K562 (cell line): ENCODE measurements around the gene ACOD1. TPM values are rescaled to one million over a fixed set of nuclear protein-coding genes. Genes with fewer than 3 reads are reported as not detected.

Experiments used
- ARHGAP35 ChIP-seq: fragments of 450-650 bp; IDR thresholded peaks from 2 replicates; pipeline ENCODE4 v1.6.1; 2018; ENCODE audit not compliant: partially characterized antibody
- CTCFL ChIP-seq: IDR thresholded peaks from 2 replicates; pipeline ENCODE4 v1.6.1; 2011; ENCODE audit warnings: borderline replicate concordance, low read depth, mild to moderate bottlenecking, moderate library complexity, low read length; ENCODE audit not compliant: insufficient read depth, poor library complexity, severe bottlenecking
- ELF1 ChIP-seq: fragments of 200-800 bp; sonication (Bioruptor generic); IDR thresholded peaks from 2 replicates; pipeline ENCODE4 v1.6.1; 2016; ENCODE audit warnings: missing genetic modification characterization, missing compliant biosample characterization
- ETV1 ChIP-seq: fragments of 450-650 bp; conservative IDR thresholded peaks from 2 replicates; pipeline ENCODE4 v1.6.1; 2016; ENCODE audit warnings: missing genetic modification characterization, control low read depth, low read depth, missing compliant biosample characterization
- FOXK2 ChIP-seq, 2 experiments: fragments of 450-650 bp; IDR thresholded peaks in 1 of 2; conservative IDR thresholded peaks in 1 of 2; 2 replicates each; pipeline ENCODE4 v1.6.1; 2016; ENCODE audit warnings: low read depth in 2 of 2, mild to moderate bottlenecking in 1 of 2
- HMG20A ChIP-seq: fragments of 450-650 bp; formaldehyde crosslinking; conservative IDR thresholded peaks from 2 replicates; pipeline ENCODE4 v1.4.0; 2020; ENCODE audit warnings: mild to moderate bottlenecking, mixed read lengths
- JUND ChIP-seq, 2 experiments: IDR thresholded peaks; 2 replicates in 1 of 2; 3 replicates in 1 of 2; pipeline ENCODE4 v1.6.1; 2011; ENCODE audit warnings: borderline replicate concordance in 2 of 2, low read depth in 2 of 2, low read length in 2 of 2, improper control_type of control experiment in 1 of 2, missing biosample characterization in 1 of 2, missing genetic modification characterization in 1 of 2, missing genetic modification reagents in 1 of 2
- MAZ ChIP-seq, 2 experiments: fragments of 450-650 bp in 1 of 2; sonication (generic) in 1 of 2; formaldehyde crosslinking; IDR thresholded peaks in 1 of 2; conservative IDR thresholded peaks in 1 of 2; 2 replicates each; pipeline versions ENCODE4 v1.4.0 to v1.5.0; 2020; ENCODE audit warnings: mild to moderate bottlenecking in 1 of 2, missing genetic modification reagents in 1 of 2
- MEIS2 ChIP-seq: fragments of 450-650 bp; IDR thresholded peaks from 2 replicates; pipeline ENCODE4 v1.6.1; 2014; ENCODE audit warnings: mild to moderate bottlenecking; ENCODE audit not compliant: partially characterized antibody
- MNT ChIP-seq, 2 experiments: fragments of 450-650 bp; conservative IDR thresholded peaks; 2 replicates each; pipeline ENCODE4 v1.6.1; 2017; ENCODE audit warnings: mild to moderate bottlenecking in 2 of 2, moderate library complexity in 2 of 2
- NFIC ChIP-seq: fragments of 450-650 bp; IDR thresholded peaks from 2 replicates; pipeline ENCODE4 v1.6.1; 2017; ENCODE audit warnings: mild to moderate bottlenecking, inconsistent platforms
- SUPT5H ChIP-seq: fragments of 450-650 bp; IDR thresholded peaks from 2 replicates; pipeline ENCODE4 v1.6.1; 2016
- TAF15 ChIP-seq: fragments of 200-400 bp; formaldehyde crosslinking; IDR thresholded peaks from 2 replicates; pipeline ENCODE4 v1.6.1; 2017; ENCODE audit warnings: mild to moderate bottlenecking, low read depth, low read length, moderate library complexity
- ZBTB1 ChIP-seq: sonication (generic); formaldehyde crosslinking; IDR thresholded peaks from 2 replicates; pipeline ENCODE4 v1.8.1; 2023; ENCODE audit warnings: missing genetic modification reagents, low read depth, mild to moderate bottlenecking, borderline replicate concordance
- ZNF395 ChIP-seq: fragments of 200-800 bp; sonication (Bioruptor generic); IDR thresholded peaks from 2 replicates; pipeline ENCODE4 v1.6.1; 2017; ENCODE audit warnings: missing genetic modification characterization, missing compliant biosample characterization
- polyA plus RNA-seq, 8 experiments: library from polyadenylated mRNA; depleted of rRNA in 4 of 8; stranded (reverse) in 5 of 8; unstranded in 3 of 8; fragments of >200 nt; fragmentation: Nextera tagmentation in 2 of 8; fragmentation: Illumina TruSeq in 1 of 8; extraction: Ambion mirVana in 2 of 8; extraction: Trizol in 1 of 8; gene quantifications; 2 replicates each; pipeline versions ENCODE4 v1.2.1 to v1.2.3, GENCODE V29; 2011 to 2014; ENCODE audit warnings: inconsistent platforms in 1 of 8, missing spikeins in 1 of 8
- total RNA-seq, 7 experiments: library from RNA; depleted of rRNA in 6 of 7; stranded (reverse); fragments of >200 nt in 6 of 7; fragmentation: Illumina TruSeq in 2 of 7; extraction: Trizol in 2 of 7; gene quantifications; 2 replicates each; pipeline versions ENCODE4 v1.2.1 to v1.2.3, GENCODE V29; 2011 to 2021; ENCODE audit warnings: low replicate concordance in 1 of 7
- TF ChIP-seq, protein P1 (sequence below): fragments of 450-650 bp; IDR thresholded peaks from 2 replicates; pipeline ENCODE4 v1.7.1; 2018; ENCODE audit warnings: mild to moderate bottlenecking, low read depth; ENCODE audit not compliant: partially characterized antibody

ACOD1 gene
- total and polyA plus RNA-seq, 9 of the 15 experiments (the other 6 are each of a cell fraction or from before 2014, with no cell fraction given) = not detected

DNA sequence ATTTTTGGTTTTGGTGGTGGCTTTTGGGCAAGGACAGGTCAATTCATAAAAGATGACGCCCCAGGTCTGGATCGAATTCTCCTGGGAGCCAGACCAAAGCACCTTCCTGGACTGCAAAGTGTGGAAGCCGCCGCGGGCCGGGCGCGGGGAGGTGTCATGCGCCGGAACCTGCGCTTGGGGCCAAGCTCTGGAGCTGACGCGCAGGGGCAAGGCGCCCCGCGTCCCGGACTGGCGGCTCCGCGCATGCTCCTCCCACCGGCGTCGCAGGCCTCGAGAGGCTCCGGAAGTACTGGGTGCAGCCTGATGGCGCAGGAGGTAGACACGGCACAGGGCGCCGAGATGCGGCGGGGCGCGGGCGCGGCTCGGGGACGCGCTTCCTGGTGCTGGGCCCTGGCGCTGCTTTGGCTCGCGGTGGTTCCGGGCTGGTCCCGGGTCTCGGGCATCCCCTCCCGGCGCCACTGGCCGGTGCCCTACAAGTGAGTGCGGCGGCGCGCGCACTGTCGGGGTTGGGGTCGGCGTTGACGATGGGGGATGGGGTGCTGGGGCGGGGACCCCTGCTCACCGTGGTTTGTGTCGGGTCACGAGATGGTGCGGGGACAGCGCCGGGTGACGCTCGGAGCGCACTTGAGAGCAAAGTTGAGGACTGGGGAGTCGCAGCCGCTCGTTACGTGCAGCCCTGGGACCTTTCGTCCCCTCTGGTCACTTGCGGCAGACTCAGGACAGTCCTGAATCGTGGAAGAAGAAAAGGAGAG lies 43.7 kb downstream of the ACOD1 start, which contains the start of gene CLN5 (continued):
- TF ChIP-seq CTCFL (peak; percentile 11), JUND (IDR thresholded peaks at IDR 0.05; ENCODE audit: borderline replicate concordance, low read depth, low read length) (no peak), JUND (tag; IDR thresholded peaks at IDR 0.05; ENCODE audit: borderline replicate concordance, low read depth, low read length) (0 out of 3 replicates have a peak, but pooled peaks have one; percentile 16), MNT (conservative IDR thresholded peaks at IDR 0.05) (peak; percentile 46 to 71; a peak in 3 of 4 replicates), MEIS2 (peak; percentile 90), SUPT5H (peak; percentile 81), ZNF395 (CRISPR knock-in tag) (0 out of 2 replicates have a peak, but pooled peaks have one; percentile 44), FOXK2 (conservative IDR thresholded peaks at IDR 0.05 in 1 of 2, IDR thresholded peaks at IDR 0.05 in 1 of 2; ENCODE audit: low read depth in 2 of 2) (peak in 1 of 2 experiments; percentile 21; a peak in 1 of 4 replicates), ARHGAP35 (no peak), TAF15 (no peak), ETV1 (tag) (peak; percentile 83), HMG20A (no peak), ELF1 (tag) (peak; percentile 88), MAZ (CRISPR knock-in tag; conservative IDR thresholded peaks at IDR 0.05 in 1 of 2, IDR thresholded peaks at IDR 0.05 in 1 of 2) (peak; percentile 34 to 70; a peak in 1 of 4 replicates), ZBTB1 (CRISPR knock-in tag) (no peak), NFIC (peak; percentile 21; the same call in 1 of the 2 replicates)
- TF ChIP-seq, protein P1, sequence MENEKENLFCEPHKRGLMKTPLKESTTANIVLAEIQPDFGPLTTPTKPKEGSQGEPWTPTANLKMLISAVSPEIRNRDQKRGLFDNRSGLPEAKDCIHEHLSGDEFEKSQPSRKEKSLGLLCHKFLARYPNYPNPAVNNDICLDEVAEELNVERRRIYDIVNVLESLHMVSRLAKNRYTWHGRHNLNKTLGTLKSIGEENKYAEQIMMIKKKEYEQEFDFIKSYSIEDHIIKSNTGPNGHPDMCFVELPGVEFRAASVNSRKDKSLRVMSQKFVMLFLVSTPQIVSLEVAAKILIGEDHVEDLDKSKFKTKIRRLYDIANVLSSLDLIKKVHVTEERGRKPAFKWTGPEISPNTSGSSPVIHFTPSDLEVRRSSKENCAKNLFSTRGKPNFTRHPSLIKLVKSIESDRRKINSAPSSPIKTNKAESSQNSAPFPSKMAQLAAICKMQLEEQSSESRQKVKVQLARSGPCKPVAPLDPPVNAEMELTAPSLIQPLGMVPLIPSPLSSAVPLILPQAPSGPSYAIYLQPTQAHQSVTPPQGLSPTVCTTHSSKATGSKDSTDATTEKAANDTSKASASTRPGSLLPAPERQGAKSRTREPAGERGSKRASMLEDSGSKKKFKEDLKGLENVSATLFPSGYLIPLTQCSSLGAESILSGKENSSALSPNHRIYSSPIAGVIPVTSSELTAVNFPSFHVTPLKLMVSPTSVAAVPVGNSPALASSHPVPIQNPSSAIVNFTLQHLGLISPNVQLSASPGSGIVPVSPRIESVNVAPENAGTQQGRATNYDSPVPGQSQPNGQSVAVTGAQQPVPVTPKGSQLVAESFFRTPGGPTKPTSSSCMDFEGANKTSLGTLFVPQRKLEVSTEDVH = peak; percentile 59
